Frontal cortex (tissue), 4 donors: ENCODE measurements around the gene CTDP1. TPM values are rescaled to one million over a fixed set of nuclear protein-coding genes. Genes with fewer than 3 reads are reported as not detected.
"Not testable (repeated sequence)": the region's sequence is repeated elsewhere in the genome, so short reads cannot be mapped to it uniquely, and the experiment has no call there.

Experiments
- DNase-seq, 2 donors: peaks; one replicate each; pipeline ENCODE4 v3.0.0; 2012; ENCODE audit warnings: low spot score in 2 of 2
- FAIRE-seq: peaks from 2 replicates; lab custom pipeline; 2012; peaks lifted over from hg19 to GRCh38; lab: Jason Lieb, UNC
- total RNA-seq: library from RNA; depleted of rRNA; stranded (reverse); fragments of >200 nt; gene quantifications from one replicate; pipeline ENCODE4 v1.2.3, GENCODE V29; 2014
- donor health status: control.
- donor health status: control.
- donor health status: control.

Gene CTDP1
- total RNA-seq, 1 donor from 2014 or later, result 16.7 TPM

DNA sequence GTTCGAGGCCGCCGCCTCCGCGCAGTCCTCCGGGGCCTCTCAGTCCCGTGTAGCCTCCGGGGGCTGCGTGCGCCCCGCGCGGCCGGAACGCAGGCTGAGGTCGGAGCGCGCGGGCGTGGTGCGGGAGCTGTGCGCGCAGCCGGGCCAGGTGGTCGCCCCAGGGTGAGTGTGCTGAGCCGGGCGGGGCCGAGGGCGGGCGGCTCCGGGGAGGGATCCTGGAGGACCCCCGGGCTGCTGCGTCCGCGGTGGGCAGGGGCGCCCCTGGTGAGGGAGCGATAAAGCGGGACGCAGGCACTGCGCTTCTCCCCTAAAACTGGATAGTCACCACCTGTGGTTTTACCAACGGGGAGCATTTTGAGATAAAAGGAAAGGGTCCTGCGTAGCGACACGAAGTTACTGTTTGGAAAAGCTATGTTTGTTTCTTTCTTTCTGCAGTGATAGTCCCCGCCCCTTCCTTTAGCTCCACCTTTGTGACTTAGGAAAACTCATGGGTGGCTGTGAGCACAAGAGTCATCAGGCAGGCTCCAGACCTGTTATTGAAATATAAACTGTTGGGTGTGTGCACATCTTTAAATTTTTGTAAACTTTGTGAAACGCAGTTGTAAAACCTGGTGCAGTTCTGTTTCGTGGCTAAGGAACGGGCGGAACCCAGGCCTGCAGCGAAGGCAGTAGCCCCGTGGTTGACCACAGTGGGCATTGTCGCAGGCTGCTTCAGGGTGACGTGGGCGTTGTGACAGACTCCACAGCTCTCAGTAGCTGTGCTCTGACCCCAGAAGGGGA is 687 bp downstream of the CTDP1 start:
- no peak for FAIRE-seq
- DNase-seq, result no peak

DNA sequence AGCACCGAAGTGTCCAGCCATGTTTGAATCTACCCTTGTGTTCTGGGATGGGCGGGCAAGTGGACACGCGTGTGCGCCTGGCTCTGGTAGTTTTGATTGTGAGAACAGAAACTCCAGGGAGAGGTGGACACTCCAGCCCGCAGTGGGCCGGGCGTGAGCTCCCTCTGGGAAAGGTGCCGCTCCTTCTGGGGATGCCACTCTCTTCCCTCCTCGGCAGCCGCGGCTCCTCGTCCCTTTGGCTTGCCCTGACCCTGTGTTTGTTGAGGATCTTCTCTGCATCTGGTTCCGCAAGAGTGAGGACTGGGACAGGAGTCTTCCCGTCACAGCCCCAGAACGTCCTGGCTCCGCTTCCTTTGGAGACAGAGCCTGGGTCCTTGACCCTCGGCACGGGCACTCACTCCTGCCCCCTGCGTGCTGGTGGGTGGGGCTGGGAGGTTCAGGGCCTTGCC is 1.3 kb downstream of the CTDP1 start:
- FAIRE-seq, result no peak
- no peak for DNase-seq

DNA sequence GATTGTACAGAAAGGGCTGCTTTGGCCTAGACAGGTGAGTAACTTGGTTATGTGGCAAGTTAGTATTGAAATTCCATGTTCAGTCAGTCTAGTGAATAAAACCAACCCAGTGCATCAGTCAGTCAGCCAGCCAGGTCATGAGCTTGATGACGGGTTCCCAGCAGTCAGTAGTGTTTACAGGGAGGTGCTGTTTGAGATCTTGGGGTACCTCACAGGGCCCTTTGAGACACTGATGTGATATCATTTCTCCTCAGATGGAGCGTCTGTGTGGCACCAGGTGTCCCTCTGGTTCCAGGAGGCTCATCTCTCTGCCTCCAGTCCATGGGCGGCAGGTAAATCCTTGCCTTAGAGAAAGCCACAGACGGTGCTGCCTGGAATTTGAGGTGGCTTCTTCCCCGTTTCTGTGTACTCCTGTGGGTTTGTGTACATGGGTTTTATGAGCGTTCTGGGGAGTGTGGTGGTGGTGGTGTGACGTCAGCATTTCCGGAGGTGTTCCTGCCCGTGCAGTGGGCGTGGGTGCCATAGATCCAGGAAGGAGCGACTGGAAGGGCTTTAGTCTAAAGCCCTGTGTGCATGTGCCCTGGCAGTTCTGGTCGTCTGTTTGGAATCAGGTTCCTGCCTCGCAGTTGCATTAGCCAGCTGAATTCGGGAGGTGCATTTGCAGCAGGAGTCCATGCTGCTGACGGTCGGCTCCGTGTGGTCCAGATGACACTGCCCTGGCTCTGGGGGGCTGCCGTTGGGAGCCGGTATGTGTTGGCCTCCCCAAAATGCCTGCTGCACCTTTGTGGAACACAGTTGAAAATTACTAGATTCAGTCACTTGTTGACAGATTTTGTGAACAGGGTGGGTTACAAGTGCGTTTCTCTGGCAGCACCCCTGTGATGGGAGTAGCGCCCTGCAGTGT is 2.1 kb downstream of the CTDP1 start:
- FAIRE-seq (no peak), DNase-seq (no peak)

DNA sequence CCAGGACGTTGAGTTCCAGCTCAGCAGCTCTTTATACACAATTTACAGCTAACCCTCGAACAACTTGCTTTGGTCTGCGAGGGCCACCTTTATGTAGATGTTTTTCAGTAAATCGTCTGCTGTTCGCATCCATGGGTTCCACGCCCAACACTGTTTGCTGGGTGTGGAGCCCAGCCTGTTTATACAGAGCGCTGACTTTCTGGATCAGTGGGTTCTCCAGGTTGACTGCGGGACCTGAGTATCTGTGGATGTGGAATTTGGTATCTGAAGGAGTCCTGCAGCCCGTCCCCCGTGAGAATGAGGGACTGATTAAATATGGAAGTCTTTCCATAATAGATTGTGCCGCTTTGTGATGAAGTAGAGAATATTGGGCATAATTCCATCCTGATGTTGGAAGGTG is 2.9 kb downstream of the CTDP1 start:
- FAIRE-seq, result no peak
- no peak for DNase-seq

DNA sequence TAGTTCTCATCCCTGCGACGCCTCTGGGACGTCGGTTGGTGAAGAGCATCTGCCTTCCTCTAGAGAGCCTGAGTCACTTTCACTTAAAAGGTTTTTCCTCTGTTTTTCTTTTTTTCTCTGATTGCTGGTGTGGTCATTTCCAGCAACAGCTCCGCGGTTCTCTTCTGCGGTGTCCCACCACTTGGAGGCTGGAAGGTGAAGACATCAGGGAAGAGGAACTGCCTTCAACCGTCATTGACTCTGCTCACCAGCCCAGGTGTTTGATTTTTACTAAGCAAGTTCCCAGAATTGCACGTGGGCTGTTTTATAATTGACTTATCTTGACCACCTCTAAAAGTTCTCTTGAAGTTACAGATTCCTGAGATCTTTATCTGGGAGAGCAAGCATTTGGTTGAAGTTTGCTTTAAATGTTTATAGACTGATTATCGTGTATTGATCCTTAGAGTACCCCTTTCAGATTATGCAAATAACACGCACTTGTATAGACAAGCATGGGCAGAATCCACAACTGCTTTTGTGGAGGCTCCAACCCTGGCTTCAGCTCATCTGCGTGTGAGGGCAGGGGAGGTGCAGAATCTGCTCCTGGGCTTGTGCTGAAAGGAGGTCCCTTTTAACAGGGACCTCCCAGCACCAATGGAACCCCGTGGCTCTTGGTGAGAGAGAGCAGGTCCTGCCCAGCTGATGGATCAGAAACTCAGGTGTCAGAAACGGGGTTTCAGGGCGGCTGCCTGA is 3.5 kb downstream of the CTDP1 start:
- FAIRE-seq (no peak), DNase-seq (no peak)

DNA sequence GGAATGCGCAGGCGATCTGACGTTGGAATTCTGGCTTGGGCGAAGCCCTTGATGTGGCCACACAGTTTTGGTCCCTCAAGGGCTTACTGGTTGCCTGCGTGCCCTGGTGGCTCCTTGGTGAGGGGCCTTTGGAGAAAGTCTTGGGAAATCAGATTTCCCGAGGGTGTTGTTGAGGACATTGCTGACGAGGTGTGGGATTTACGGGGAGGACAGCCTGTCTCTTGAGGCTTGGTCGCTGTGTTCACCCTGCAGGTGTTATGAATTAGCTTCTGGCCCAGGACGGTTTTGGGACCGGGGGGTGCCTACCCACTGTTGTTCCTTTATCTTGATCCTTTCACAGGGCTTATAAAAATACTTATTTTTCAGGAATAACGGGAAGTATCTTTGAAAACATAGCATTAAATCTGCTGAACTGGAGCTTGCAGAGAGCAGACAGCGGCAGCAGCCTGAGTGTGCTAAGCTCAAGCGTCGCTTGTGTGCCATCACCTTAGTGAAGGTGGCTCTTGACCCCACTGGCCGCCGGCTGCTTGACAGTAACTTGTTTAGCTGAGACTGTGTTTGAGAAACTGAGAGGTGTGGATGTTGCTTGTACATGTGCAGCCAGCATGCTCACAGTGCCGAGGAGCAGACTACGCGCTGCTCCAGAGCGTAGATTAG is 4.2 kb downstream of the CTDP1 start:
- no peak for FAIRE-seq

DNA sequence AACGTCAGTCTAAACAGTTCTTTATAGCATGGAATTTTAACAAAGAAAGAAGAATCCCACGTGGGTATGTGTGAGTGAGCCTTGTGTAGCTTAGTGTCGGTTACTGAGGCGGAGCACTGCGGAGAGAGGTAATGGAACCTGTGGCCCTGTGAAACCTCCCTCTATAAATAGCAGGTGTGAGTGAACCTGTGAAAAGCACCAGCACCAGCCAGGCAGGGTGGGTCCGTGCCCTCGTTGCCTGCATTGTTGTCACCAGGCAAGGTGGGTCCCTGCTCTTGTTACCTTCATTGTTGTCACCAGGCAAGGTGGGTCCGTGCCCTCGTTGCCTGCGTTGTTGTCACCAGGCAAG is 4.7 kb downstream of the CTDP1 start:
- FAIRE-seq (no peak), DNase-seq (no peak)

More for the DNA sequence above, 4.2 kb downstream of the CTDP1 start:
- DNase-seq, result no peak

DNA sequence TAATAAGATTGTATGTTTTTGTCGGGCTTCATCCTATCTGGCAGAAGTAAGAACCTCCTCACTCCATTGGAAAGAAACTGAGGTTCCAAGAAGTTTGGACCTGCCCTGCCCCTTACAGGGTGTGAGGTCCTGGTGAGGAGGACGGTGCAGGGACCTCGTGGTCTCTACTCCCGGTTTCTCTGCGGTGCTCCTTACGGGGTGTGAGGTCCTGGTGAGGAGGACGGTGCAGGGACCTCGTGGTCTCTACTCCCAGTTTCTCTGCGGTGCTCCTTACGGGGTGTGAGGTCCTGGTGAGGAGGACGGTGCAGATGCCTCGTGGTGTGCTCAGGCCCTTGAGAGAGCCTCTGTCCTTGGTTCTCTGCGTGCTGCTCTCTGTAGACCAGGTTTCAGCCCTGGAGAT is 5.2 kb downstream of the CTDP1 start:
- FAIRE-seq, result no peak

DNA sequence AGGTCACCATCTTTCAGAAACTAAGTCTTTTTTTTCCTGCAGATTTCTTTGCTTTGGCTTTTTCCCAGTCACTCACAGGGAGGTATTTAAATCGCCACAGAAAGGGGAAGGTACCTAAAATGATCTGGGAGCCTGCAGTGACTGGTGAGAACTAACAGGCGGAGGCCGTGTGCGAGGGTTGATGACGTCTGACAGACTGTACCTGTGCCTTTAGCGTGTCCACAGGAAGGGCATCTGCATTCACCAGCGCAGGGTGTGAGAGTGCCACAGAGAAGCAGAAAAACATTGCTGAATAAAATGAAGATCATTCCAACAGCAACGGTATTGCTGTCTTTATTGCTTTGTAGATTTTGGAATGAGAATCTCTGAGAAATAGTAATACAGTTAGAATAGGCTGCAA is 5.7 kb downstream of the CTDP1 start:
- DNase-seq (no peak), FAIRE-seq (no peak)

More for the DNA sequence above, 5.2 kb downstream of the CTDP1 start:
- DNase-seq, result no peak

DNA sequence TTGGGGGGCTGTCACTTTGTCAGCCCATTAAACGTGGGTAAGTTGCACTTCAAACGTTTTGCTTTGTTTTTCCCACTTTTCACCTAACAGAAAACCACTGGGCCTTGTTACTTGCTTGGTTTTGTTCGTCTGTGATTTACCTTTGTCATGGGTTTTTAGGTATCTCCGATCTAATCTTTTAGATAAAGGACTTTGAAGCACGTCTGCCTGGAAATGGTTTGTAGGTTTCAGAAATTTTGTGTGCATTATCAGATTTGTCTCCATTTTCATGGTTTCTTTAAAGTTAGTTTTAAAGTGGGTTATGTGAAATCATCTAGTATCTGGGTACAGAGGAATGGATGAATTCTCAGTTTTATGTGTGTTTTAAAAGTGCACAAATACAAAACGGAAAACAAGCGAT is 6.4 kb downstream of the CTDP1 start:
- no peak for DNase-seq
- no peak for FAIRE-seq

DNA sequence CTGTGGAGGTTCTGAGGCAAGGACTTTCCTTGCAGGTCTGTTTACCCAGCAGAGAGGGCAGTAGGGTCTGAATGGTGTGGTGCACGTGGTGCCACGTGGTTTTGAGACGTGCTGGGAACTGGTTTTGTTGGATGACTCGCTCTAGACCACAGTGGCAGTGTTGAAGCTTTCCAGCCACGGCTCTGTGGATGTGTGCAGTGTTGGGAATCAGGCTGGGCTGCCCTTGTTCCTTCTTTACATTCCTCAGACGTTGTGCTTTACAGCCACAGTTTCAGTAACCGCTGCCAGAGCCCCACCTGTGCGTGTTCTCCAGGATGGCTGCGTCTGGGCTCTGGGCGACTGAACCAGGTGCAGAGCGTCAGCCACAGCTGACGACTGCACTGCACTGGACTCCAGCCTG is 8.2 kb downstream of the CTDP1 start:
- no peak for DNase-seq
- FAIRE-seq, result no peak

DNA sequence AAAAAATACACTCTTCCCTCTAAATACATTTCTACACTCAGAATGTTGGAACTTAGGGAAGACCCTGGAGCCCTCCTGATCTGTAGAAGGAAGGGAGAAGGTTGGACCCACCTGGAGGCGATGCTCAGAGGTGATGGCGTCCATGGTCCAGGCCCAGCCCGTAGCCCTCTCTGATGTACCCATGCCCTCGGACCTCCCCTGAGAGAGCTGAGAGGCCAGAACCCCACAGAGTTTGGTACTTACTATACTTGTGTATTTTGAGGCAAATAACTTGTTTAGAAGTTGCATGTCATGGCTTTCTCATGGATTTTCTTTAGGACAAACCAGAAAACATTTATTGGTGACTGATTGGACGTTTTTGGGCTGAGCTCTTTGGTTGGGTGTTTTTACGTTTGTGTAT is 10.5 kb downstream of the CTDP1 start:
- FAIRE-seq, result no peak
- DNase-seq, result no peak

DNA sequence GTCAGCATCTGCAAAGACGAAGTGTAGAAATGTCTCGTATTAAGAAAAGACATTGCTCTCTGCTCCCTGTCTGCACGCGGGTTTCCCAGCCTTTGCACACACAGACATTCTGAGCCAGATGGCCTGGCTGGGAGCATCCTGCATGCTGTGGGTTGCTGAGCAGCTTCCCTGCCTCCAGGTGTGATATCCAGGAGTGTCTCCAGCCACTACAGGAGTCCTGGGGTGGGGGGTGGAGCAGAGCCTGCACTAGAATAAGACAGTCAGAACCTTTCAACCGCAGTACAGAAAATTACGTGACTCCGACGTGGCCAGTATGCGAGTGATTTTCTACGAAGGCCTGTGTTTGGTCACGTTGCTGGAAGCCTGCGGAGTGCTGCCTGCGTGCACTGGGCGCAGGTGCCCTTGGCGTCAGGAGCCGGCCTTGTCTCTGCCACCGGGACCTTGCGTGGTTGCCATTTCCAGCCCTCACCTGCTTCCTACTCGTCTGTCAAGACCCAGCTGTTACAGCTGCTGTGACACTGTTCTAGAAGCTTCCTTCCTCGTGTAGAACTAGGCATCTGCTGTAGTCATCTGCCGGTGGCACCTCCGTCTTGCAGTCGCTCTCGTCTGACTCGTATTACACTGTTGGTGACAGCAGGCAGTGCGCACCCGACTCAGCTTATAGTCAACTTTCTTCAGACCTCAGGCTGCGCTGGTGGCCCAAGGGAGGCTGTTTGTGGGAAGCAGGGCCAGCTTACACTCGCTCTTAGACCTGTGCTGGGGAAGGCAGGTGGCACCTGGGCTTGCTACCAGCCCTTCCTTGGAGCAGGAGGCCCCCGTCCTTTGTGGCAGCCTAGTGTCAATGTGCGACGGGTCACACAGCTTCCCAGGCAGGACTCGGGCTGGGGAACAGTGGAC is 11.2 kb downstream of the CTDP1 start:
- FAIRE-seq (no peak), DNase-seq (no peak)

DNA sequence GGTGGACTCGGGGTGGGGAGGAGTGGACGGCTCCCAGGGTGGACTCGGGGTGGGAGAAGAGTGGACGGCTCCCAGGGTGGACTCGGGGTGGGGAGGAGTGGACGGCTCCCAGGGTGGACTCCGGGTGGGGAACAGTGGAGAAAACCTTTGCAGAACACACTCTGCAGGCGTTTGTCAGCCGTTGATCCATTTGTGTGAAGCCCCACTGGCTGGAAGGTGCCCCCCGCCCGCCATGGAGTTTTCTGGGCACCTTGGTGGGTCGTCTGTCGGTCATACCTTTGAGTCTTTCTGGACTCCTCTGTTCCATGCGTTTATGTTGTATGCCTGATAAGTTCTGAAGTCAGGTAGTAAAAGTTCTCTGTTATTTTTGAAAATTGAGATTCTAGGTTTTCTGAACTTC is 12.5 kb downstream of the CTDP1 start:
- FAIRE-seq, result no peak

DNA sequence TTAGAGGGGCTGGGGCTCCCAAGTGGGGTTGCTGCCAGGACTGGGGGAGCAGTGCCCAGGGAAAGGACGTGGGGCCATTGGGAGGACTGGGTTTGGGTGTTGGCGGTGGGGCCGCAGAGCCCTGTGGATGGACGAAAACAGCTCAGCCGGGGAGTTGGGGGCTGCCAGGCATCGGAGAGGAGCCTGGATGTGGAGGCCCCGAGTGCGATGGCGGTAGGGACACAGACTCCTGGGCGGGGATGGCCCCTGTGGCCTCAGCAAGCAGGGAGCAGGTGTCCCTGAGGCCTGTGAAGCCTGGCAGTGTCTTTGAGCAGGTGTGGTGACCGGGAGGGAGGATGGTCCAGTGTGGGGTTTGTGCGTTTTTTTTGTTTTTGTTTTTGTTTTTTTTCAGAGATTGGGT is 13.3 kb downstream of the CTDP1 start:
- no peak for FAIRE-seq
- no peak for DNase-seq

More for the DNA sequence above, 12.5 kb downstream of the CTDP1 start:
- no peak for DNase-seq

DNA sequence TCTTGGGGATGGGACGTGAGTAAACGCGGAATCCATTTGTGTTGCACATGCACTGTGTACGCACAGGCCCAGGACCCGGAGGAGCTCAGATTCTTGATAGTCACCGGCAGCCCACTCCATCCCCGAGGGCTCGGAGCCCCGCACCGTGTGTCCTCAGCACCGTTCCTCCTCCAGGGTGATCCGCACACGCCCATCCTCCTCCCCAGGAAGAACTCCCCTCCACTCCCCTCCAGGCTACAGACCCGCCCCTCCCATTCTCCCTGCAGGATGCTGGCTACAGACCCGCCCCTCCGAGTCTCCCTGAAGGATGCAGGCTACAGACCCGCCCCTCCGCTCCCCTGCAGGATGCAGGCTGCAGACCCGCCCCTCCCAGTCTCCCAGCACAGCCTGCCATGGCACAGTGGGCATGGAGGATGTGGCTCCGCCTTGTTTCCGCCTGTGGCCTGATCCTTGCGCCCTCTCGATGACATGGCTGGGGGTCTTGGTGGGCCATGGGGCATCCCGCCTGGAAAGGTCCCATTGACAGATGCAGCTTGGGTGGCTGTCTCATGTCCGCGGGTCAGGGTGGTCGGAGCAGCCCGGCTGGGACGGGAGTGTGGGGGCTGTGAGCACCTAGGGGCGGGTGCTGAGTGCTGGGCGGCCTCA is 14.1 kb downstream of the CTDP1 start:
- DNase-seq (no peak), FAIRE-seq (no peak)

DNA sequence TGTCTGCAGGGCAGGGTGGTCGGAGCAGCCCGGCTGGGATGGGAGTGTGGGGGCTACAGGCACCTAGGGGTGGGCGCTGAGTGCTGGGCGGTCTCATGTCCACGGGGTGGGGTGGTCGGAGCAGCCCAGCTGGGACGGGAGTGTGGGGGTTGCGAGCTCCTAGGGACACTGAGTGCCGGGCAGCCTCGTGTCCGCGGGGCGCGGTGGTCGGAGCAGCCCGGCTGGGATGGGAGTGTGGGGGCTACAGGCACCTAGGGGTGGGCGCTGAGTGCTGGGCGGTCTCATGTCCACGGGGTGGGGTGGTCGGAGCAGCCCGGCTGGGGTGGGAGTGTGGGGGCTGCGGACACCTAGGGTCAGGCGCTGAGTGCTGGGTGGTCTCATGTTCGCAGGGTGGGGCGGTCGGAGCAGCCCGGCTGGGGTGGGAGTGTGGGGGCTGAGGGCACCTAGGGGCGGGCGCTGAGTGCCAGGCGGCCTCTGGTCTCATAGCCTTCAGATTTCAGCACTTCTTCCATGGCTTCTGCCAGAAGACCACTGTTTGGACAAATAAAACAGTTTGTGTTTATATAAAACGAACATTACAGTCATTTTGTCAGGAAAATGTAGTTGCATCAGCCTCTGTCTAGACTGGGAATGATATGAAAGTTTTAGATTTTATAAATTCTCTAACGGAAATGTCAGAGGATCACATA is 14.7 kb downstream of the CTDP1 start:
- FAIRE-seq, DNase-seq: not testable (repeated sequence)

DNA sequence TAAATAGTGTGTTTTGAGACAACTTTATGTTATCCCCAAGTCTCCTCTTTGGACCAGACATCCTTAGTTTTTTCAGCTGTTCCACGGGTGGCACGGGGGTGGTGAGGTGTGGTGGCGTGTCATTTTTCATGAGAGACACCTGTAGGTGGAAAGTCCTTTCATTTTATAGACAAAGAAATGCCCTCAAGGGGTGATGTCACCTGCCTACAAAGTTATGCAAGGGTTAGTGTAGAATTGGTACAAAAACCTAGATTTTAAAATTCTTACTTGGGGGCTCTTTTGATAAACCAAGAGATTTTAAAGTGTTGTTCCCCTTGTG is 15.3 kb downstream of the CTDP1 start:
- FAIRE-seq (no peak), DNase-seq (no peak)
